Natural killer cell treated with Interleukin-12 subunit alpha and Interleukin-12 subunit beta and Interleukin-15 and Interleukin-18, amount 100 ng/mL, for 72 hours (primary cell): ENCODE data around the gene TFAP2B. TPM values are rescaled to one million over a fixed set of nuclear protein-coding genes. Genes with fewer than 3 reads are reported as not detected.

Experiments
- ATAC-seq, 2 donors: fragments of 150-1000 bp; cut with Tn5 transposase in 1 of 2; sonication (Bioruptor Pico), chemical (Tn5 transposase) in 1 of 2; 2 replicates each; pipeline ENCODE4 v1.10.0; 2021
- DNase-seq: peaks from one replicate; pipeline ENCODE4 v3.0.0; 2022; ENCODE audit warnings: low spot score
- H3K27ac Mint-ChIP-seq, 2 donors: 1 replicate in 1 of 2; 2 replicates in 1 of 2; pipeline ENCODE4 v1.8.0; 2022; ENCODE audit warnings: mixed read lengths in 2 of 2, mild to moderate bottlenecking in 1 of 2, moderate library complexity in 1 of 2
- H3K27me3 Mint-ChIP-seq, 2 donors: 1 replicate in 1 of 2; 2 replicates in 1 of 2; pipeline ENCODE4 v1.8.0; 2022; ENCODE audit warnings: mixed read lengths in 2 of 2
- H3K36me3 Mint-ChIP-seq: one replicate; pipeline ENCODE4 v1.8.0; 2022; ENCODE audit warnings: mixed read lengths
- H3K4me1 Mint-ChIP-seq, 2 donors: 1 replicate in 1 of 2; 2 replicates in 1 of 2; pipeline ENCODE4 v1.8.0; 2022; ENCODE audit warnings: low read depth in 2 of 2, mixed read lengths in 2 of 2, mild to moderate bottlenecking in 1 of 2
- H3K4me3 Mint-ChIP-seq: one replicate; pipeline ENCODE4 v1.8.0; 2022; ENCODE audit warnings: mixed read lengths
- H3K9me3 Mint-ChIP-seq: 2 replicates; pipeline ENCODE4 v1.8.0; 2022; ENCODE audit warnings: mixed read lengths
- total RNA-seq, 2 donors: library from RNA; stranded (reverse); gene quantifications; one replicate each; pipeline ENCODE4 v1.2.3, GENCODE V29; 2022

Gene TFAP2B
- total RNA-seq, 2 donors from 2014 or later = not detected

GRCh38 chr6:50889497-50889896 lies 70.8 kb downstream of the TFAP2B start:
- DNase-seq (no peak), ATAC-seq (no peak)
- Mint-ChIP-seq H3K4me3 (no peak overlapping the region), H3K9me3 (peaks cover 6% of the 10 kb centered on the region), H3K27me3 (no peaks in the 10 kb centered on the region), H3K27ac (no peak overlapping the region), H3K4me1 (no peaks in the 10 kb centered on the region), H3K36me3 (no peaks in the 10 kb centered on the region)

DNA sequence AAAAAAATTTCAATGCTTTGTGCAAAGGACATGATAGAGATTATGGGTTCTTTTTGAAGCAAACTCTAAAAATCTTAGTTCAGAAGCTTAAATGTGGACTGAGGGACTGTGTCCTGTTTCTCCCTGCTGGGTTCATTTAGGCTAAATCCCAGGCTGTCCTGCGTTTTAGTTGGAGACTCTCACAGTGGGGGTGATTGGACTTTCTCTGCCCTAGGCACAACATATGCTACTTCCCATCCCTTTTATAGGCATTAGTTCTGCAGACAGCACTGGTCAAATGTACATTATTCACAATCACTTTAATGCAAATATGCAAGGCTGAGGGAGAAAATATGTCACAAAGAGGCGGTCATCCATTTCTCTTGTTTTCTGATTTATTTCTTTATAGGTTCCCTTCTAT lies 71.3 kb downstream of the TFAP2B start:
- no peaks in the 10 kb centered on the region for H3K27me3 Mint-ChIP-seq
- H3K4me3 Mint-ChIP-seq = no peak overlapping the region
- H3K4me1 Mint-ChIP-seq = no peaks in the 10 kb centered on the region
- H3K27ac Mint-ChIP-seq = no peak overlapping the region
- no peaks in the 10 kb centered on the region for H3K36me3 Mint-ChIP-seq
- H3K9me3 Mint-ChIP-seq = peaks cover 6% of the 10 kb centered on the region
- ATAC-seq (no peak), DNase-seq (no peak)

DNA sequence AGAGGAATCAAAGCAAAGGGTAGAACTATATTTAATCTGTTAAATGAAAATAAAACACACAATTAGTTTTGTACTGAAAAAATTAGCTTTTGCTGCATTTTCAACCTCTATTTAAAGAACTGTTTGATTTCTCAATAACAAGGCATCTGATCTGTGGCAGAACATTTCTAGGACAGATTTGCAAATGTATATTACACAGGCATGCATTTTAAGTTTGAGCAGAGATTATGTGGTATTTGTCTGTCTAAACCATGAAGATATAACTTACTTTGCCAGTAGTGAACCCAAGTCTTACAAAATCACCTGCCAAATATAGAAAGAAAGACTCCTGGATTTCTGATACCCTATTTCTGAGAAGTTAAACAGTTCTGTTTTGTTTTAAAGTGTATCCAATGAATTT lies 71.9 kb downstream of the TFAP2B start:
- no peaks in the 10 kb centered on the region for H3K36me3 Mint-ChIP-seq
- H3K27ac Mint-ChIP-seq = no peak overlapping the region
- no peak for DNase-seq
- ATAC-seq = no peak
- H3K27me3 Mint-ChIP-seq = no peaks in the 10 kb centered on the region
- no peak overlapping the region for H3K4me3 Mint-ChIP-seq
- H3K4me1 Mint-ChIP-seq = no peaks in the 10 kb centered on the region
- peaks cover 9% of the 10 kb centered on the region for H3K9me3 Mint-ChIP-seq

GRCh38 chr6:50891290-50891689 lies 72.6 kb downstream of the TFAP2B start:
- Mint-ChIP-seq H3K4me1 (no peaks in the 10 kb centered on the region), H3K4me3 (no peak overlapping the region), H3K27me3 (no peaks in the 10 kb centered on the region), H3K9me3 (peaks cover 6% of the 10 kb centered on the region), H3K27ac (no peak overlapping the region), H3K36me3 (no peaks in the 10 kb centered on the region)
- DNase-seq (no peak), ATAC-seq (no peak)

Other genes starting within 250 kb of the TFAP2B start
- gene TFAP2D, start 105.3 kb upstream of the TFAP2B start, total RNA-seq = not detected